GM12874 (cell line): Measurements from ENCODE around the gene PNPLA1.

Experiments
- TF ChIP-seq, protein P1 (sequence below): IDR thresholded peaks from 2 replicates; pipeline ENCODE4 v1.5.1; 2011; ENCODE audit warnings: low read depth, mild to moderate bottlenecking, control low read depth, low read length, moderate library complexity; ENCODE audit not compliant: insufficient read depth

The PNPLA1 gene

DNA sequence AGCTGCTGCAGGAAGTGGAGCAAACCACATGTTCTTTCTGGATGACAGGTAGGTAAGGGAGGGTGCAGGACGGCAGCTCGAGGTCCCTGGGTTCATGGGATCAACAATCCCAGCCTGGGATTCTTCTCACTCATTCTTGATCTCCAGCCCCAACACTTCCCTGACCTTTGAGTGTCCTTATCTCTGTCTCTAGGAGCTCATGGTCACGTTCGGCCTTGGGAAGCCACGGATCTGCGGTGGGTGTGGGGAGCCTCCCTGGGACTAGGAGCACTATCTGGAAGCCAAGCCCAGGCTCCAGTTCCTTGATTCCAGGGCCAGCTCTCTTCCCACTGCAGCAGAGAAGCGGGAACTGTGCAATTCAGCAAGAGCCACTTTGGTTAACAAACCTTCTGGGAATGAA, 39.3 kb downstream of the PNPLA1 start:
- TF ChIP-seq, protein P1, sequence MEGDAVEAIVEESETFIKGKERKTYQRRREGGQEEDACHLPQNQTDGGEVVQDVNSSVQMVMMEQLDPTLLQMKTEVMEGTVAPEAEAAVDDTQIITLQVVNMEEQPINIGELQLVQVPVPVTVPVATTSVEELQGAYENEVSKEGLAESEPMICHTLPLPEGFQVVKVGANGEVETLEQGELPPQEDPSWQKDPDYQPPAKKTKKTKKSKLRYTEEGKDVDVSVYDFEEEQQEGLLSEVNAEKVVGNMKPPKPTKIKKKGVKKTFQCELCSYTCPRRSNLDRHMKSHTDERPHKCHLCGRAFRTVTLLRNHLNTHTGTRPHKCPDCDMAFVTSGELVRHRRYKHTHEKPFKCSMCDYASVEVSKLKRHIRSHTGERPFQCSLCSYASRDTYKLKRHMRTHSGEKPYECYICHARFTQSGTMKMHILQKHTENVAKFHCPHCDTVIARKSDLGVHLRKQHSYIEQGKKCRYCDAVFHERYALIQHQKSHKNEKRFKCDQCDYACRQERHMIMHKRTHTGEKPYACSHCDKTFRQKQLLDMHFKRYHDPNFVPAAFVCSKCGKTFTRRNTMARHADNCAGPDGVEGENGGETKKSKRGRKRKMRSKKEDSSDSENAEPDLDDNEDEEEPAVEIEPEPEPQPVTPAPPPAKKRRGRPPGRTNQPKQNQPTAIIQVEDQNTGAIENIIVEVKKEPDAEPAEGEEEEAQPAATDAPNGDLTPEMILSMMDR = no peak

GRCh38 chr6:36309900-36310299, 40.0 kb downstream of the PNPLA1 start:
- TF ChIP-seq, protein P1 = no peak

DNA sequence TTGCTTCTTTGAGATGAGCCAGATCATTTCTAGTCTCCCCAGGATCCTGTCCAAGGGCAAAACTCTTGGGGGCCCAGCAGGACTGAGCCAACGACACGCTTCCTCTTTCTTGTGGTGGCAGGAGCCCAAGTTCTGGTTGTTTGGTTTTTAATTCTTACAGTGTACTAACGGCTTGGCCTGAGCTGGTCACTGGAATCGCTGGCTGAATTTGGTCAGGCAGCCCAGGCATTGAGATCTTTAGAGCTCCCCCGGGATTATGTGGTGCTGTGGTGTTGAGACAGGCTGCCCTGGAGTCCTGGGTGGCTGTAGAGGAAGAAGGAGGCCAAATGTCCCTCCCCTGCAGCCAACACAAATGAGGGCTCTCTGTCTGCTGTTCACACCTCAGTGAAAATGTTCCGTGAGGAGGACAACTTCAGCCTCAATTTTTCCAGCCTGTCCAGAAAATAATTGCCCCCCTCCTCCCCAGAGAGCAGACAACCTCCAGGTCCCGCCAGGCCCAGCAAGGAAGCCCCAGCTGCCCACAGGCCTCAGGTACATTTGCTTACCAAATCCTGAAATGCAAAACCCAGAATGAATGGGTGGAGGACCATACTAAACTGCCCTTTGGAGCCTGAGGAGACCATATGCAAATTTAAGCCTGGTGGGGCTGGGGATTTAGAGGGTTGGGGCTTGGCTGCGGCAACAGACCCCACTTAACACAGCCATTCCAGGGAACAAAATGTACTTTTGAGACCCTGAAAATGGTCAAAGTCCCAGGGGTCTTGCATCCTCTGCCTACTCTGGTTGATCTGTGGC, 43.2 kb downstream of the PNPLA1 start:
- TF ChIP-seq, protein P1 = no peak

DNA sequence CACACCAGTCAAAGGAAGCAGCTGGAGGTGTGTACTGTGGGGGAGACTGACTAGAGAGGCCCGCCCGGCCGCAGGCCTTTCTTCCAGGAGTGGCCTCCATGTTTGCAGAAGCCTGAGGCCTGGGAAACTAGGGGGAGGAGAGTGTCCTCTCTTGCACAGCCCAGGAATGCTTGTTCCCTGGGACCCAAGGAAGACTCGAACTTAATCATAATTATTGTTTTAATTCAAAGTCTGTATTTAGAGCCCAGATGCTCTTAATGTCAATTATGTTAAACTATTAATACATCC, 43.7 kb downstream of the PNPLA1 start:
- TF ChIP-seq, protein P1 = no peak

- TF ChIP-seq, protein P1 = no peak
Measured at GRCh38 chr6:36314221-36315014, 44.6 kb downstream of the PNPLA1 start.

GRCh38 chr6:36315921-36316320, 46.1 kb downstream of the PNPLA1 start:
- TF ChIP-seq, protein P1 = no peak

DNA sequence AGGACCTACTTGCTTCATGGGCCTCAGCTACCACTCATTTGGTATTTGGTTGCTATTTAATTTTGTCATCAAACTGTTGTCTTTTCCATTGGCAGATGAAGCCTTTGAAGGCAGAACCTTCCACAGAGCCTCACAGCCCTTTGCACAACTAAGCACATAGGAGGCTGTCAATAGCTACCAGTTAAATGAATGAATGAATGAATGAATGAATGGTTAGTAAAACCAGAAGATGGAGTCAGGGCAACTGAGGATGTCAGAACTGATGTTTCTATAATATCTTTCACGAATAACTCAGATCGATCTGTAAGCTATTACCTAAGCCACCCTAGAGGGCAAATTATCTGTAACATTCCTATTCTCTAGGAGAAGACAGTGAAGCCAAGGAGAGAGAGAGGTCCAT, 47.8 kb downstream of the PNPLA1 start:
- TF ChIP-seq, protein P1 = no peak
